GM13977 (cell line): Measurements from ENCODE around the gene NOP53.
"Not testable (repeated sequence)": the region's sequence is repeated elsewhere in the genome, so short reads cannot be mapped to it uniquely, and the experiment has no call there.

ENCODE experiments used
- DNase-seq: peaks from one replicate; pipeline ENCODE4 v3.0.0; 2012; ENCODE audit warnings: low spot score
- CTCF ChIP-seq: IDR thresholded peaks from 2 replicates; pipeline ENCODE4 v1.5.1; 2012; ENCODE audit warnings: mild to moderate bottlenecking, control low read depth; ENCODE audit not compliant: insufficient read depth; ENCODE audit errors: extremely low read depth, missing control alignments
- in situ Hi-C: fragments of 300-500 bp; cut with MboI; formaldehyde crosslinking; loops from one replicate; pipeline ENCODE4 v1.12.0; 2022; ENCODE audit warnings: low sequenced_read_pairs, low pct_unique_long_range_greater_than_20kb, mixed read lengths, inconsistent platforms; ENCODE audit not compliant: unreplicated experiment

The NOP53 gene

GRCh38 chr19:47766670-47767069 is 21.3 kb downstream of the NOP53 start:
- in situ Hi-C loops: no loop called here
- no peak for TF ChIP-seq CTCF
- DNase-seq: no peak

- TF ChIP-seq CTCF: no peak
- in situ Hi-C loops: no loop called here
- DNase-seq: no peak
These were observed 22.0 kb downstream of the NOP53 start for GRCh38 chr19:47767349-47767748.

GRCh38 chr19:47768604-47769003 is 23.3 kb downstream of the NOP53 start:
- in situ Hi-C loops: no loop called here
- no peak for TF ChIP-seq CTCF
- DNase-seq: no peak

- in situ Hi-C loops: no loop called here
- no peak for TF ChIP-seq CTCF
- DNase-seq: no peak
These were observed 24.2 kb downstream of the NOP53 start for GRCh38 chr19:47769534-47769933.

GRCh38 chr19:47771291-47771690 is 25.9 kb downstream of the NOP53 start:
- DNase-seq, in situ Hi-C loops: not testable (repeated sequence)

GRCh38 chr19:47776568-47776967 is 31.2 kb downstream of the NOP53 start:
- no peak for DNase-seq
- in situ Hi-C loops: no loop called here
- TF ChIP-seq CTCF: no peak

GRCh38 chr19:47777245-47778048 is 32.1 kb downstream of the NOP53 start:
- in situ Hi-C loops, DNase-seq: not testable (repeated sequence)
